Lower leg skin (tissue), 4 donors: ENCODE results near the gene LTB4R. TPM values are rescaled to one million over a fixed set of nuclear protein-coding genes. Genes with fewer than 3 reads are reported as not detected.

ENCODE experiments used
- DNase-seq, 2 donors: peaks; one replicate each; pipeline ENCODE4 v3.0.0-alpha.2; 2019; ENCODE audit warnings: low spot score in 2 of 2
- H3K4me3 ChIP-seq: fragments of 200-600 bp; sonication (generic); 2 replicates; pipeline ENCODE4 v1.5.1; 2017; ENCODE audit warnings: mild to moderate bottlenecking, low read depth; ENCODE audit not compliant: poor library complexity, severe bottlenecking
- POLR2A ChIP-seq, 2 donors: fragments of 450-650 bp; IDR thresholded peaks; one replicate each; pipeline ENCODE4 v1.6.1; 2016 to 2017; ENCODE audit warnings: antibody characterized with exemption in 2 of 2, mild to moderate bottlenecking in 1 of 2, moderate library complexity in 1 of 2
- WGBS, 2 donors: methylation state at CpG; one replicate each; pipeline ENCODE4 v1.1.5; 2018; 5-methylcytosine and 5-hydroxymethylcytosine counted together
- intact Hi-C: fragments of 100-400 bp; cut with DNase I; formaldehyde crosslinking; loops from one replicate; pipeline ENCODE4 v1.15.0; 2023; ENCODE audit warnings: low total_unique reads
- total RNA-seq, 4 donors: library from RNA; depleted of rRNA; stranded (reverse); fragments of >200 nt; gene quantifications; one replicate each; pipeline ENCODE4 v1.1.0, GENCODE V29; 2016
- TF ChIP-seq, protein P1 (sequence below), 3 donors: fragments of 450-650 bp; IDR thresholded peaks; one replicate each; pipeline ENCODE4 v1.5.1; 2016; ENCODE audit warnings: antibody characterized with exemption in 3 of 3, mild to moderate bottlenecking in 3 of 3, moderate library complexity in 2 of 3

Gene LTB4R
- total RNA-seq, 4 donors from 2014 or later, result 58.9 to 118 (median 70.9) TPM

- H3K4me3 ChIP-seq, result peak within 1 kb of the TSS; percentile 32
- intact Hi-C loops, result no loop called here
- peak in 1 of 2 donors; percentile 86 for DNase-seq
- WGBS, 2 donors, result 42 to 51% methylated on average over 5 of the region's 5 CpGs
- TF ChIP-seq POLR2A (IDR thresholded peaks at IDR 0.05), result no peak
- TF ChIP-seq, protein P1, sequence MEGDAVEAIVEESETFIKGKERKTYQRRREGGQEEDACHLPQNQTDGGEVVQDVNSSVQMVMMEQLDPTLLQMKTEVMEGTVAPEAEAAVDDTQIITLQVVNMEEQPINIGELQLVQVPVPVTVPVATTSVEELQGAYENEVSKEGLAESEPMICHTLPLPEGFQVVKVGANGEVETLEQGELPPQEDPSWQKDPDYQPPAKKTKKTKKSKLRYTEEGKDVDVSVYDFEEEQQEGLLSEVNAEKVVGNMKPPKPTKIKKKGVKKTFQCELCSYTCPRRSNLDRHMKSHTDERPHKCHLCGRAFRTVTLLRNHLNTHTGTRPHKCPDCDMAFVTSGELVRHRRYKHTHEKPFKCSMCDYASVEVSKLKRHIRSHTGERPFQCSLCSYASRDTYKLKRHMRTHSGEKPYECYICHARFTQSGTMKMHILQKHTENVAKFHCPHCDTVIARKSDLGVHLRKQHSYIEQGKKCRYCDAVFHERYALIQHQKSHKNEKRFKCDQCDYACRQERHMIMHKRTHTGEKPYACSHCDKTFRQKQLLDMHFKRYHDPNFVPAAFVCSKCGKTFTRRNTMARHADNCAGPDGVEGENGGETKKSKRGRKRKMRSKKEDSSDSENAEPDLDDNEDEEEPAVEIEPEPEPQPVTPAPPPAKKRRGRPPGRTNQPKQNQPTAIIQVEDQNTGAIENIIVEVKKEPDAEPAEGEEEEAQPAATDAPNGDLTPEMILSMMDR (IDR thresholded peaks at IDR 0.05), result no peak
Measured at GRCh38 chr14:24309538-24310264, 1.6 kb upstream of the LTB4R start, which contains the start of gene LTB4R2. Gene LTB4R2, plus strand, starts transcription at chr14:24310140. Its CDS starts 525 bp downstream, at chr14:24310665.

- H3K4me3 ChIP-seq, result no peak overlapping the region
- intact Hi-C loops, result no loop called here
- no peak for TF ChIP-seq POLR2A (IDR thresholded peaks at IDR 0.05)
- TF ChIP-seq, protein P1 (IDR thresholded peaks at IDR 0.05), result no peak
- no peak for DNase-seq
- WGBS, 2 donors, result 9 to 22% methylated on average over 5 of the region's 5 CpGs
Measured at GRCh38 chr14:24310265-24310645, 1.0 kb upstream of the LTB4R start.

GRCh38 chr14:24311837-24312615, 724 bp downstream of the LTB4R start:
- TF ChIP-seq POLR2A (IDR thresholded peaks at IDR 0.05), result no peak
- TF ChIP-seq, protein P1 (IDR thresholded peaks at IDR 0.05), result no peak
- 75 to 89% methylated on average over 1 of the region's 1 CpG for WGBS, 2 donors
- intact Hi-C loops, result no loop called here
- H3K4me3 ChIP-seq, result no peak overlapping the region
- peak in 1 of 2 donors; percentile 84 for DNase-seq

- TF ChIP-seq, protein P1 (IDR thresholded peaks at IDR 0.05), result no peak
- no peak for TF ChIP-seq POLR2A (IDR thresholded peaks at IDR 0.05)
- 73 to 74% methylated on average over 9 of the region's 9 CpGs for WGBS, 2 donors
- H3K4me3 ChIP-seq, result no peak overlapping the region
- DNase-seq, result peak in 1 of 2 donors; percentile 88
- intact Hi-C loops, result no loop called here
Measured at GRCh38 chr14:24312736-24313507, 1.6 kb downstream of the LTB4R start.

- H3K4me3 ChIP-seq, result no peak overlapping the region
- TF ChIP-seq, protein P1 (IDR thresholded peaks at IDR 0.05), result no peak
- no peak for TF ChIP-seq POLR2A (IDR thresholded peaks at IDR 0.05)
- DNase-seq, result no peak
- WGBS, 2 donors, result 61 to 71% methylated on average over 2 of the region's 2 CpGs
- intact Hi-C loops, result no loop called here
Measured at GRCh38 chr14:24313913-24314312, 2.6 kb downstream of the LTB4R start.
